PFSK-1 (cell line): ENCODE results near the gene USP44.

Experiments
- FOXP2 ChIP-seq: optimal IDR thresholded peaks from 2 replicates; pipeline ENCODE3; 2011; ENCODE audit warnings: borderline replicate concordance, control low read depth, inconsistent platforms; ENCODE audit not compliant: insufficient read depth; ENCODE audit errors: extremely low read length, extremely low read depth
- POLR2AphosphoS5 ChIP-seq: IDR thresholded peaks from 2 replicates; pipeline ENCODE4 v1.6.1; 2012; ENCODE audit warnings: low read depth, mild to moderate bottlenecking, control low read depth, low read length, moderate library complexity
- REST ChIP-seq, 2 experiments: IDR thresholded peaks; 2 replicates each; pipeline versions ENCODE4 v1.6.1 to v1.8.0; 2011 to 2012; ENCODE audit warnings: low read depth in 2 of 2, low read length in 2 of 2, control low read depth in 1 of 2, inconsistent platforms in 1 of 2, mild to moderate bottlenecking in 1 of 2, moderate library complexity in 1 of 2; ENCODE audit not compliant: insufficient read depth in 1 of 2
- SIN3A ChIP-seq: IDR thresholded peaks from 2 replicates; pipeline ENCODE4 v1.6.1; 2012; ENCODE audit warnings: mild to moderate bottlenecking, low read length, moderate library complexity, borderline replicate concordance; ENCODE audit not compliant: insufficient read depth
- TAF1 ChIP-seq: IDR thresholded peaks from 2 replicates; pipeline ENCODE4 v1.6.1; 2012; ENCODE audit warnings: low read length, control low read depth, borderline replicate concordance; ENCODE audit not compliant: insufficient read depth

The USP44 gene

GRCh38 chr12:95557625-95558024 is 6.3 kb upstream of the USP44 start:
- no peak for TF ChIP-seq SIN3A

GRCh38 chr12:95554532-95555071 is 3.3 kb upstream of the USP44 start:
- TF ChIP-seq SIN3A (no peak), POLR2AphosphoS5 (no peak), FOXP2 (no peak), REST (IDR thresholded peaks at IDR 0.05; ENCODE audit: insufficient read depth in 1 of 2, low read depth in 2 of 2, low read length in 2 of 2) (no peak), TAF1 (no peak)

- TF ChIP-seq FOXP2, result no peak
- TF ChIP-seq SIN3A, result no peak
- no peak for TF ChIP-seq TAF1
- TF ChIP-seq REST (IDR thresholded peaks at IDR 0.05; ENCODE audit: insufficient read depth in 1 of 2, low read depth in 2 of 2, low read length in 2 of 2), result no peak
- no peak for TF ChIP-seq POLR2AphosphoS5
Observed at GRCh38 chr12:95553197-95553943, 2.1 kb upstream of the USP44 start.

- TF ChIP-seq TAF1 (no peak), FOXP2 (no peak), POLR2AphosphoS5 (no peak), REST (IDR thresholded peaks at IDR 0.05; ENCODE audit: insufficient read depth in 1 of 2, low read depth in 2 of 2, low read length in 2 of 2) (no peak), SIN3A (no peak)
Observed at GRCh38 chr12:95551913-95552516, 739 bp upstream of the USP44 start.

GRCh38 chr12:95549392-95550084 is 1.7 kb downstream of the USP44 start:
- TF ChIP-seq REST (IDR thresholded peaks at IDR 0.05; ENCODE audit: insufficient read depth in 1 of 2, low read depth in 2 of 2, low read length in 2 of 2), result no peak
- TF ChIP-seq FOXP2, result no peak
- TF ChIP-seq SIN3A, result no peak
- TF ChIP-seq TAF1, result no peak
- TF ChIP-seq POLR2AphosphoS5, result no peak
